Stimulated activated CD4-positive, alpha-beta T cell treated with anti-CD3 and anti-CD28 coated beads, Interleukin-4, amount 100 ng/mL, for 4 hours (primary cell): ENCODE data around the gene ATXN7.
A peak's percentile ranks its signal among the peaks of the same experiment; 100 is the strongest.

Experiments used
- DNase-seq, 2 experiments: peaks; one replicate each; pipeline ENCODE4 v3.0.0-alpha.2; 2020

The ATXN7 gene

DNA sequence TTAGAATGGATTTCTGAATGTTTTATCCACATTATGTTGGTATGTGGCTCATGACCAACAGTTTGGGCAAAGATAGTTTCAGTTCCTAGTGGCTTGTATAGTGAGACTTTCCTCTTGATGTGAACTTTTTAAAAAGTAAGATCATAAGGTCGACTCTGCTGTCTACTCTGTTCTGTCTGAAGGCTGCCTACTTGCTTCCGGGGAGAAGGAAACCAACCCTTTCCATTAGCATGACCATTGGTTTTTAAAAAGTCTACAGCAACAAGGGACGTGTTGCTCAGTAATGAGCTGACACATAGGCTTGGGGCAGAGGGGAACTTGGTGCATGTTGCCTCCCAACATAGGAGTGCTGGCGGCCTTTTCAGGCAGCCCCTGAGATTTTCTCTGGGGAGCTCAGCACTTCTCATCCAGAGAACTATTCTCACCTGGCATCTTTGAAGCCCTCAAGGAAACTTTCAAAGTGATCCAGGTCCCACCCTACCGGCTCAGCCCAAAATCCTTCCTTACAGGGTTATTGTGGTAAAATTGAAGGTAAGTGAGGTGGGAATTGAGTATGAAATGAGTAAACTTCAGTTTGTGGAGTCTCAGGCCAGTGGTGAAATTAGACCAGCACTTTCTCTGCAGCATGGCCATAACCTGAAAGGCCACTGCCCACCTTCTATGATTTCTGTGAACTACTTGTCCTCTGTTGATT, 129.0 kb downstream of the ATXN7 start:
- no peak for DNase-seq

DNA sequence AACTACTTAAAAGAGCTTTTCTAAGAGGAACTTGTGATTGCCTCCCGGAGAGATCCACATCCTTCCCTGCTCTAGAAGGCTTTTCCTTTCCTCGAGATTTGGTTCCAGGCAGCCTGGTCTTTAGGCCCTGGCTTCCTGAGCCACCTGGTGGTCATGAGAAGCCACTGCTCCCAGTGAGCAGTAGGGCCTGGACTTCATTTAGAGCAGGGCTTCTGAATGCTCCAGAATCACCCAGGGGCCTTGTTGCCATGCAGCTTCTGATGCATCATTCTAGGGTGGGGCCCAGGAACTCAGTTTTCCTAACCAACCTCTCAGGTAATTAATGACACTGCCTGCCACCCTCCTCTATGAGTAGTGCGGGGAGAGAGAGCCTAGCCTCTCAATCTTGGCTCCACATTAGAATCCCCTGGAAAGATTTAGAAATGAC, 130.0 kb downstream of the ATXN7 start:
- DNase-seq: peak; percentile 36 to 41

DNA sequence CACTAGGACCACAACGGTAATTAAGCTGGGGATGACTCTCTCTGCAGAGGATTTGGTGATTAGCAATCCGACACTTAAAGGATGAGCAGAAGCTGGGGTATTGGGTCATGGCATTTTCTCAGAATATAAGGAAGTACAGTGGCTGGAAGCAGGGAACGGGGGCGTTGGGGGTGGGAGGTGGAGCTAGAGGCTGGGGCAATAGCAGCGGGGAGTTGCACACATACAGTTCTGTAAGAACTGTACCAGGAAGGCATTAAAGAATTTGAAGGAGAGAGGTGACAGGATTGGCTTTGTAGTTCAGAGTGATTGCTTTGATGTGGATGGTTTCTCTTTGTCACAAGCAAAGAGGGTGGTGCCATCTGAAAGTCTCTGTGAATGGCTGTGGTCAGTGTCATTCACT, 131.4 kb downstream of the ATXN7 start:
- DNase-seq: no peak

DNA sequence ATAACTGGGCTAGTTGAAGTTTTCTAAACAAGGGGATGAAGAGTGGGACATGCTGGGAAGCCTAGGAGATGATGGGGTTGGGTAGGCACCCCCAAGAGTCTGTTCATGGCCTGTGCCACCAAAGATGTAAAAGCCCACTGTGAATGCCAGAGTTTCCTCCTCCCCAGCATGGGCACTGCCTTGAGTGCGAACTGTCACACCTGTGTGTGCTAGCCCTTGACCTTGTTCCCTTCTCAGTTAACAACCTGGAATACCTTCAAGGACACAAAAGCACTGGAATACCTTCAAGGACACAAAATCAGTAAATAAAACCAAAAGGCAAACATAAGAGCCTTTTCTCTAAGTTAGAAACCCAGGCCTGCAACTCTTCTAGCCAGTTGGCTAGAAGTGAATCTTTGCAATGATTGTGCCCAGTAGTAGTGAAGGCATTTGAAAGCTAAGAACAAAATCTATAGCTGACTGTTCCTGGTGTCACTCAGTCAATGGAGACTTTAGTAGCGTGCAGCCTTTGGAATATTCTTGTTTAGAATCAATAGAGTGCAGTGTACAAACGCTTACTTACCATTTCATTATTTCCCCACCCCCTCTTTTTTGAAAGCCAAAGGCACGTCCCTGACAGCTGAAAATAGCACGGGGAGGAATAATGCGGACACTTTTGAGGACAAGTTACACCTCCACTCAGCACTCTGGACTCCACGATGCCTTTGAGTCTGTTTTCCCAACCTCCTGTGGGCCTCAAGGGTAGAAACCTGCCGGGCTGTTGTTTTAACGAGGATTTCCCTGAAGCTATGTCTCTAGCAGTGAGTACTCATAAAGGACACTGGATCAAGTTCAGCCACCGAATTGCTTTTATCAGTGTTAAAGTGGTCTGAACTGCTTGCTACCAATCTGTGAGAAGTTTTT, 135.4 kb downstream of the ATXN7 start:
- no peak for DNase-seq

DNA sequence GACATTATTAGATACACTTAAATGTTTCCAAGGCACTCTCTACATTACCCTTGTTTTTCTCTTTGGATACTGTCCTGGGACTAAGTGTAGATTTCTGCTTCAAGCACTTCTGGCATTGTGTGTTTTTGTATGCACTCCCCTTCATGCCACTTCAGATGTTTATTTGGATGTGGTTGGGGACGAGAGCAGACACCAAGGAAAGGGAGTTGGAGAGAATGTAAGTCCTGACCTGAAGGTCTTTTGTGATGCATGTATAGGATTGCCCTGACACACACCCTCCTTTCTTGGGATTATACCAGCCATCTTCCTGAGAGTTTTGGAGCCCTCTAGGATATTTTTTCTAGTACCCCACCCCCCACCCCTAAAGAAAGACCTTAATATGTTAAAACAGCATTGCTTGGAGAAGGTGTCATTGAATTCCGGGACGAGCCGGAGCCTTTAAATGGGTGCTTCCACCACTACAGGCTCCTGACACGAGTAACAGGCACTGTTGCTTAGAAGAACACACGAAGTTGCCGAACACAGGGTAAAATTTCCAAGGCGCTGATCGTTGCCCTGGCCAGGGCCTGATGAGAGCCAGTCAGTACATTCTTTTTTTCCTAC, 136.9 kb downstream of the ATXN7 start:
- DNase-seq: no peak

DNA sequence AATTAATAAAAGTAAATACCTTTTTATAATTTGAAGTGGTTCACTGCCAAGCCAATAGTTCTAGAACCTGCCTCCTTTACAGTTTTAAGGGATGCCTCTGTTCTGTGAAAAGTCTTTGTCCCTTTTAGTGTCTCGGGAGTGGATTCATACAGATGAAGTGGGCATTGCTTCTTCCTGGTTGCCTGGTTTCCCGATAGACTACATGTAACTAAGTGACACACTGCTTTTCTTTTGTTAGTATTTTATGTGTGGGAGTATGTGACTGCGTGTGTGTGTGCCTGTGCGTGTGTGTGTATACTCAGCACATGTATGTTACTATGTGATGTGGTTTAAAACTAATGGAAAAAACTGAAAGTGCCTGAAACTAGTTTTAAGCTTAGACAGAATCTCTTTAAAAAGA, 138.6 kb downstream of the ATXN7 start:
- DNase-seq: no peak

DNA sequence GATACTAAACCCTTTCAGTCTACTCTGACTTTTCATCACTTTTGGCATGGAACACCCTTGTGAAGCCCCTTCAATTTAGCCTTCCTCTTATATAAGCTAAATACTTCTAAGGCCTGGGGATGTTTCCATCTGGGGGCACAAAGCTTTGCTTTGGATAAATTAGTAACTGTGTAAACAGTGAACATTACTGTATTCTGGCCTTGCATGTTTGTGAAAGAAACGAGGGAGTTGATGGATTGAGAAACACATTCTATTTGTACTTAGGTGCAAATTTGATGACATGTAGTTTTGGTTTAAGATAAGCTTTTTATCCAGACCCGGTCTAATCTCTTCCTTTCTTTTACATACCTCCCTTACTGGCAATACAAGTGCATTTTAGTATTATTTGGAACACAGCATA, 139.9 kb downstream of the ATXN7 start:
- DNase-seq: no peak

DNA sequence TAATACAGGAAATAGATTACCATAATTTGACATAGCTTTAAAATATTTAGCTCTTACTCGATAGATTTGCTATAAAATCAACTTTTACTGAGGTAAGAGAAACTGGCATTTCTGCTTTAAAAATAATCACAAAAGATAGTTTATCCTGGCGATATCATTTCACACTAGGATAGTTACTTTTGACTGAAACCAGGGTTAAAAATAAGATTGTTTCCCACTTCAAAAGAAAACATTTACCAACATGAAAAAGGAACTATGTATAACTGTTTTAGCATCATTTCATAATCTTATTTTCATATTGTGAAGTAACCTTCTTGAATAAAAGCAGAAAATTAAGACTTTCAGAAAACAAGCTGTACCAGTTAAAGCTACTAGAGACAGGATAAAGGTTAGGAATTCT, 144.3 kb downstream of the ATXN7 start:
- no peak for DNase-seq

DNA sequence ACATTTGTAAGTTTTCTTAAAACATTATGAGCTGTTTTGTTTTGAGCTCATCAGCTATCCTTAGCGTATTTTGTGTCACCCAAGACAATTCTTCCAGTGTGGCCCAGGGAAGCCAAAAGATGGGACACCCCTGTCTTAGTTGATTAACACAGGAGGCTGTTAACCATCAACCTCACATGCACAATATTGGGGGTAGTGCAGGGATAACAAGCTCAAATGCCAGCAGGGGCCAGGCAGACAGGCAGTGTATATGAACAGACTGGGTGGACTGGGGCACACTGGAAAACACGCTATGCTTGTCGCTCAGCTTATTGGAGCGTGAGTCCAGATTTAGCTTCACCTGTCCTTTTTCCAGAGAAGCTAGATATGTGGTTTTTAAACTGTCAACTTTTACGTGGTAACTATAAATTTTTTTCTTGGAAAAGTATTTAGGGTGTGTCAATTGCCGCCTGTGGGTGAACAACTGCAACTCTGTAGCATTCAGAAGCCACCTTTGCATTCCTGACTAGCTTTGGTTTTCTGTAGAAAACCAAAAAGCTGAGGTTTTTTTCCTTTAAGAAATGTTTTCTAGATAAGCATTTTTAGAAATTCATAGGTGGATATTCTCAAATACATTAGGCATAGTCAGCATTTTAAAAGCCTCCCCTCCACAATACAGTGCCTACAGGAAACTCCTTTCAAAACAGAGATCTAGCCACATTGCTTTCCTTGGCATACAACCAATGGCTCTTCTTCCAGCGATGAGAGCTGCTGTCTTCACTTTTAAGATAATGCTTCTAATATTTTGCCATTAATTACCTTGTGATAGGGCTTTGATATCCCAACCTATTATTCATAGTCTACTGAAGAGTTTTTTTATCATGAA, 145.1 kb downstream of the ATXN7 start:
- DNase-seq: no peak

DNA sequence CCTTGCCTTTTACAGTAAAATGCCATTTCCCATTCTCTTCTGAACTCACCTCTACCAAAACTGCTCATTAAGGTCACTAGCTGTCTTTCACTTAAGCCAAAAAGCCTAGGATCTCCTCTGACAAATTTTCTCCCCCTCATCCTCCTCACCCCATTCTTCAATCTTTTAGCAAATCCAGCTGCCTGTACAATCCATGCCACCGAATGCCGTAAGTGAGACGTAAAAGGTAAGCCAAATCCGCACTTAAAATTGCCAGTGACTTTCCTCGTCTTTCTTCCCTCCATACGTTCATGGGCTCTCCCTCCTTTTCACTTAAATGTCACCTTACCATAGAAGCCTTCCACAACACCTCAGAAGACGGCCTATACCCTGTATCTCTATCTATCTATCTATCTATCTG, 145.9 kb downstream of the ATXN7 start:
- no peak for DNase-seq

DNA sequence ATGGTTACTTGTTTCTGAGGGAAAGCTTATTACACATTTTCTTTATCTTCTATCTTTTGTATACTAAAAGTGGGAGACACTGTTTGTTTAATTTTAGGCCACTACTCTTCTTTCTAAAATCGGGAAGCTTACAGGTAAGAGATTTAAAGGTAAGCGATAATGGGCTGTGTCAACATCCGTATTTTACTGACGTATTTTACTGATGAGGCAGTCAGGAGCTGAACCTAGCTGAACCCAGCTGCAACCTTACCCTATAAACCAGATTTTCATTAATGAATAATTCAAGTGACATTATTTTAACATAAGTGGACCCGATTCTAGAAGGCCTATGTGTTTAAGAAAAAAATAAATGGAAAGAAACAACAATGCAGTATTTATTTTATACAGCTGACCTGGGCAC, 146.5 kb downstream of the ATXN7 start:
- no peak for DNase-seq

DNA sequence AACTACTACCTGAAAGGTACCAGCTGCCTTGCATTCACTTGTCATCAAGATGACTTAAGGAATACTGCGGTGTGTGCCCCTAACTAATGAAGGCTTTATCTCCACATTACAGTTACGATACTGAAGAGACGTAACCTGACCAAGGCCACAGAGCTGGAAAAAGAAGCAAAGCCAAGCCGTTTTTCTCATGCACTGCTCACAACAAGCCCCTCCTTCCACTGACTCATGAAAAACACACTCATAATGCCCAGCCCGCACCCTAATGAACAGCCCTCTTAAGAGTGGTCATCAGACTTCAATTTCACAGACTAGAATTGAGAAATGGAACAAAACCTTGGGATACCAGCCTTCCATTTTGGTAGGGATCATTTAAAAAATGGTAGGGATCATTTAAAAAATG, 148.0 kb downstream of the ATXN7 start:
- DNase-seq: no peak

DNA sequence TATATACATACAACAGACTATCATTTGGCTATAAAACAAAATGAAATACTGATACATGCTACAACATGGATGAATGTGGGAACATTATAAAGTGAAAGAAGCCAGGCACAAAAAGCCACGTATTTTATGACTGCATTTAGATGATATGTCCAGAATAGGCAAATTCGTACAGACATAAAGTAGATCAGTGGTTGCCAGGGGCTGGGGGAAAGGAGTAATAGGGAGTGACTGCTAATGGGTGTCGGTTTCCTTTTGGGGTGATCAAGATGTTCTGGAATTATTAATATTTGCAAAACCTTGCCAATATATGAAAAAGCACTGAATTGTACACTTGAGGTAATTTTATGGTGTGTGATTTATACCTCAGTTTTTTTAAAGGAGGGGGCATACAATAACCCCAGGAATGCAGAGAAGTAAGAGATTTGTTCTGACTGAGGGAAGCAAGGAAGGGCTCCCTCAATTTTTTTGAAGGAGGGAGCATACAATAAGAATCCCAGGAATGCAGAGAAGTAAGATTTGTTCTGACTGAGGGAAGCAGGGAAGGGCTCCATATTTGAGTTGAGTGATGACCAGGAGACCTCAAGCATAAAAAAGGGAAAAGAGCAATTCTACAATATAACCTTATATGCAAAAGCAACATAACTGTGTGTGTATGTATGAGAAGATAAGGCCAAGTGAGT, 153.4 kb downstream of the ATXN7 start:
- no peak for DNase-seq

DNA sequence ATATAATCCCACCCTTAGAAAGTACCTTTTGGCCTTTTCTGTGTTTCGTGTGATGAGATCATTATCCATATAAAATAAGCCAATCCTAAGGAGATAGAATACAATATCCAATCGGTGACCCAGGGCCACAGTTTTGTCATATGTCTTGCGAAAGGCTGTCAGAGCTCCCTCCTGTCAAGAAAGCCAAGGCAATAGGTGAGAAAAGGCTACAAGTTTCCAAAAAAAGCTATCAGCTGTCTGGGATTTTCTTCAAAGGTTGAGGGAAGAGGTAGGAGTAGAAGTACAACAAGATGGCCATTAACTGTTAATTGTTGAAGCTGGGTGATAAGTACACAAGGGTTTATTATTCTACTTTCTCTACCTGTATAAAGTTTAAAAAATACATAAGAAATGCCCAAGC, 155.6 kb downstream of the ATXN7 start:
- no peak for DNase-seq

DNA sequence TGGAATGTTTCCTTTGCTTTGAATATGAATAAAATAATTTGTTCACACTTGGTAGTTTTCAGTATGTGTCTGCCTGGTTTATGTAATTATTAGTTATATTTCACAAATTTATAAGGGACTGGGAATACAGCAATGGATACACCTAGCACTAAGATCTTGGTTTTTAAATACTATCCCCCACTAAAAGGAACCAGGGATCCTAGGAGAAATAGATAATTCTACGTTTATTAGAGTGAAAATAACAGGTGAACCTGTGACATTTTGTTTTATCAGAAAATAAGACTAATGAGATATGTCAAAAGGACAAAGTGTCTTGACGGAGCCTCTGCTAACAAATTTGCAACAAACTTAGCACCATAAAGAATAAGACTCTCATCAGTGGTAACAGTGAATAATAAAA, 156.2 kb downstream of the ATXN7 start:
- no peak for DNase-seq

DNA sequence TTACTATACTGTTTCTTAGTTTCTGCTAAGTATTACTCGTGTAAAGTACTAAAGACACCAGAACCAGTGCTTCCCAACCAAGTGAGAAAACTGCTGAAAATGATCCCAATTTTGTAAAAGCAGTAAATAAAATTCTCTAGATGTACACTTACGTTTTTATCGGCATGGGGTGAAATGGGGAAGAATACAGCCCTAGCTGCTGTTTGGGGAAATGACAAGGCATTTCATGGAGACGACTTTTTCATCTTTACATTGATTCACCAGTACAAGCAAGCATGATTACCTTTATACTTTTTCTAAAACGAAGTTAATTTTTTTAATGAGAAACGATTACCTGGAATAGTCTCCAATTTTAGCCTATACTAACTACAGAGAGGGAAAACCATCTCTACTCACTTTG, 158.3 kb downstream of the ATXN7 start:
- no peak for DNase-seq

DNA sequence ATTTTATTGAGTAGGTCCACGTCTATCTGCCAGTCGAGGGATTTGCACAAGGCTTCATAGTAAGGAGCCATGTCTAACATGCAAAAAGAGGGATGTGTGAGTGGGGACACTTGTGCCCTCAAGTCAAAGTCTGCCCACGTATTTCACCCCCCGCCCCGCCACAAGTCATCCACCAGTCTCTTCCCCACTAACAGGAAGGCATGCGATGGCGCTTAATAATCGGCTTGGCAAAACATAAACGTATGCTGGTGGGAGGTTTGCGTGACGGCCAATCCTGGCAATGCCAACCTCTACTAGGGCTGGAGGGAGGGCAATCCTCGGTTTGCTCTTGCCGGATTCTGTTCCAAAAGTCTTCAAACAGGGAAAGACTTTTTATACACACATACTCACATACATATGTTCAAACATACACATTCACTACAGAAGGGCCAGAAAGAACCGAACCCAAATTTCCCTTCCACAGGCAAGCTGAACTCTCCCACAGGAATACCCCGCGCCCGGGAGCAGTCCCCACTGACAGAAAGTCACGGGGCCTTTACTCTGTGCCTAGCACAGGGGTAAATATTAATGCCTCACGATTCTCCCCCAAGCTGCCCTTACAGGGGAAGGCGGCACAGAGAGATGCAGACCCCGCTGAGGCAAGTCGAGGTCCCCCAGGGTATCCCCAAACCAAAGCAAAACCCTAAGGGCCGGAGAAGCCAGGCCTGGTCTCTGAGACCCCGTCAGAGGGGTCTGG, 159.0 kb downstream of the ATXN7 start:
- DNase-seq: peak in 1 of 2 experiments; percentile 3

DNA sequence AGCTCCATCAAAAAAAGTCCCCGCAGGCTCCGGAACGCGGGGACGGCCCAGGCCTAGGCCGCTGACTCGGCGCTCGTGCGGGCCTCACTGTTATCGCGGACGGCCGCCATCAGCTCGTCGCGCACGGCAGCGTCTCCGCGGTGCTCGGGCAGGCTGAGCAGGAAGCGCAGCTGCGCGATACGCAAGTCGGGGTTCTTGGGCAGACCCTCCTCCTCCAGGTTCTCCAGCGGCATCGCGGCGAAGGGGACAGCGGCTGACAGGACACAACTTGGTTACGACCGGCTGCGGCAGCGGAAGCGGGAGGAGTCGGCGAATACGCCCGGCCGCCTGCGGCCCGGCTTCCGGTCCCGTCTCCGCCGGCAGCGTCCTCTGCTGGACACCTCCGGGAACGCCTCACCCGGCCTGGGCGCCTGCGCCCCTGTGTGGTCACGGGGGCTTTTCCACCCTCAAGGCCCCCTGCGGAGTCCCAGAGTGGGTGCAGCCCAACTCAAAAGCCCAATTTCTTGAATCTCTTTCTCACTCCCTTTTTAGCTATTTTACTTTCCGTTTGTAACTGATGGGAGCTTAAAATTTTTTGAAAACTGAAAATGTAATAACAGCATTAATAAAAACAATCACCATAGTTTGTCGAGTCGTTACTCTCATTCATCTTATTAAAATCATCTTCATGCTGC, 159.7 kb downstream of the ATXN7 start, which contains the start of gene PSMD6:
Gene PSMD6 (minus strand): TSS at position 308 of the 674 bp plus-strand sequence. CDS start 75 bp downstream, at position 233.
- DNase-seq: peak; percentile 86 to 94

DNA sequence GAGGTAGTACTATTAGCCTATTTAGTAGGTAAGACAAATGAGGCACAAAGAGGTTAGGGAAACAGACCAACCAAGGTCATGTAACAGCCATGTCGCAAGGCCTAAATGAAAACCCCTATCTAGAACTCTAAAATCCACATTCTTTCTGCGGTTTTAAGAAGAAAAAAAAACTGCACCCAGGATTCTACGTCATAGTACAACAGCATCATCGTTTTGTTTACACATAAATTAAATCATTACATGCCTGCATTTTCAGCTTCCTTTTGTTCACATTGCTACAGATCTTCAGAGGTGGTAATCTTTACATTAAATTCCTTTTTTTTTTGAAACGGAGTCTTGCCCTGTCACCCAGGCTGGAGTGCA, 160.2 kb downstream of the ATXN7 start:
- DNase-seq: no peak

DNA sequence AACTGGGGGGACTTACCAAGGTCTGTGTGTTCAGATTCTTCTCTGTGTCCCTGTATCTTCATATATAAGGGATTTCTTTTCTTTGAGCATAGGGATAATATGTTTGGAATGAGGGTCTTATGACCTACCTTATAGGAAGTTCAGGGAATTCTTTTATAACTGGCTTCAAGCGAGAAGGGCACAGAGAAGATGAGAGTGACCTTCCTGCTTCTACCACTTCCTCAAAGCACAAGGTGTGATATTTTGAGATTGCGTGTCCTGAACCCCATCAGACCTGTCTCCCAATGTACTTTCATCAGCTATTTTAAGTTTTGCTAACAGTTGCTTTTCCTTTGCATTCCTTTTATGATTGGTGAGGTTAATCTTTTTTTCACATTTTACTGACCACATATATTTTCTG, 162.7 kb downstream of the ATXN7 start:
- no peak for DNase-seq

DNA sequence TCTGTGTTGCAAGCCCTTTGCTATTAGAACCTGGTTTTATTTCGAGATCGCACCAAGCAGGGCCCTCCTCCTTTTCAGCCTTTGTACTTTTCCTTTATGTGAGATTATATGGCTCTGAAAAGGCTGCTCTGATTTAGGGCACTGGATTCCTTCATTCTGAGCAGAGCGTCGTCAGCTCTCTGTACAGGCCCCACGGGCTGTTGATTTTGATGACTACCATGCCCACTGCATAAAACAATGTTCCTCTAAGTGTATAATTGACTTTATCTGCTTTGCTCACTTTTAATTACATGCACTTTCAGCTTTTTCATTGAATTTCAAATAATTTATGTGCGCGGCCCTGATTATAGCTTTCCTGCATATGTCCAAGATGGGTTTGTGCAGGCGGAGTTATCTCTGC, 164.0 kb downstream of the ATXN7 start:
- DNase-seq: no peak
